ENCODE results near the gene PCSK5.

GRCh38 chr9:76004526-76004925 is 114.1 kb downstream of the PCSK5 start:
- TF ChIP-seq POLR2AphosphoS5 (IDR thresholded peaks at IDR 0.05): no peak
- no peak for TF ChIP-seq POLR2A (IDR thresholded peaks at IDR 0.05)
- no peak for TF ChIP-seq CTCF (IDR thresholded peaks at IDR 0.05)

Data from prostate gland (tissue), 2 donors.